PC-9 (cell line): ENCODE results near the gene NT5DC1.

Experiments
- EZH2 ChIP-seq: fragments of 200-600 bp; sonication (generic); IDR thresholded peaks from 2 replicates; pipeline ENCODE4 v1.8.0; 2017; ENCODE audit warnings: antibody characterized with exemption, low read depth
- TF ChIP-seq, protein P1 (sequence below): fragments of 200-600 bp; sonication (generic); conservative IDR thresholded peaks from 2 replicates; pipeline ENCODE4 v1.6.1; 2017; ENCODE audit warnings: mixed run types, antibody characterized with exemption, mild to moderate bottlenecking, moderate library complexity

DNA sequence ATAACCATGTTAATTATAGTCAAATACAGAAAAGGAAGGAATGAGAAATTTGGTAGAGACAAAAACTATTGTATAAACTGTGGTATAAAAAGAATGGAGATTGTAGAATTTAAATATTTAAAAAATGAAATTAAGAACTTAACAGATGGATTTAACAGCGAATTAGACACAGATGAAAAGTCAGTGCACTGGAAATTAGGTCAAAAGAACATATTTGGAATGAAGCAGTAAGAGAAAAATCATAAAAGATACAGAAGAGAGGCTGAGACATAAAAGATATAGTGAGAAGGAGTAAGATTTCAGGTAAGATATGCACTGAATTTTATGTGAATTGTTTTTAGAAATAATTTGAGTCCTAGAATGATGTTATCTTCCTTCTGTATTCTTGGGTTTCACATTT is 139.2 kb downstream of the NT5DC1 start:
- no peak for TF ChIP-seq EZH2
- TF ChIP-seq, protein P1, sequence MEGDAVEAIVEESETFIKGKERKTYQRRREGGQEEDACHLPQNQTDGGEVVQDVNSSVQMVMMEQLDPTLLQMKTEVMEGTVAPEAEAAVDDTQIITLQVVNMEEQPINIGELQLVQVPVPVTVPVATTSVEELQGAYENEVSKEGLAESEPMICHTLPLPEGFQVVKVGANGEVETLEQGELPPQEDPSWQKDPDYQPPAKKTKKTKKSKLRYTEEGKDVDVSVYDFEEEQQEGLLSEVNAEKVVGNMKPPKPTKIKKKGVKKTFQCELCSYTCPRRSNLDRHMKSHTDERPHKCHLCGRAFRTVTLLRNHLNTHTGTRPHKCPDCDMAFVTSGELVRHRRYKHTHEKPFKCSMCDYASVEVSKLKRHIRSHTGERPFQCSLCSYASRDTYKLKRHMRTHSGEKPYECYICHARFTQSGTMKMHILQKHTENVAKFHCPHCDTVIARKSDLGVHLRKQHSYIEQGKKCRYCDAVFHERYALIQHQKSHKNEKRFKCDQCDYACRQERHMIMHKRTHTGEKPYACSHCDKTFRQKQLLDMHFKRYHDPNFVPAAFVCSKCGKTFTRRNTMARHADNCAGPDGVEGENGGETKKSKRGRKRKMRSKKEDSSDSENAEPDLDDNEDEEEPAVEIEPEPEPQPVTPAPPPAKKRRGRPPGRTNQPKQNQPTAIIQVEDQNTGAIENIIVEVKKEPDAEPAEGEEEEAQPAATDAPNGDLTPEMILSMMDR: no peak
